NCI-H748 (cell line): ENCODE data around the gene TXK.

Experiments
- DNase-seq: peaks from one replicate; lab custom pipeline; 2025; ENCODE audit not compliant: unreplicated experiment; lab: John Stamatoyannopoulos, UW

TXK gene

GRCh38 chr4:48025005-48025404 is 109.0 kb downstream of the TXK start:
- no peak for DNase-seq

- no peak for DNase-seq
These were observed 109.5 kb downstream of the TXK start for GRCh38 chr4:48024522-48024921.

- no peak for DNase-seq
These were observed 111.8 kb downstream of the TXK start for GRCh38 chr4:48022192-48022799.

DNA sequence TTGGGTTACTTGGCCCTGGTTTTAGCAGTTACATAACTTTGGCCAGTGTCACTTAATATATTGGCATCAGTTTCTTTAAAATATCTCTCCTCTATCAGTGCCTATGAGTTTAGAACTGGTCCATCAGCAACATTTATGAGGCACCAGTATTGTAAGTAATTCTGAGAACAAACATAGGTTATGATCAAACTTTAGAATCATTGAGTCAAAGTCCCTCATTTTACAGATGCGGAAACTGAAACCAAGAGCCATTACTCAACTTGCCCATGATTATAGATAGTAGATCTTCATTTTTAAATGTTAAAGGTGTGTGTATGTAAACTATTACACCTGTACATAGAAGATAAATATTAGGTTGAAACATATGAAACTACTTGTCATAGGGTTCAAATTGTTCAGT is 113.0 kb downstream of the TXK start:
- no peak for DNase-seq

DNA sequence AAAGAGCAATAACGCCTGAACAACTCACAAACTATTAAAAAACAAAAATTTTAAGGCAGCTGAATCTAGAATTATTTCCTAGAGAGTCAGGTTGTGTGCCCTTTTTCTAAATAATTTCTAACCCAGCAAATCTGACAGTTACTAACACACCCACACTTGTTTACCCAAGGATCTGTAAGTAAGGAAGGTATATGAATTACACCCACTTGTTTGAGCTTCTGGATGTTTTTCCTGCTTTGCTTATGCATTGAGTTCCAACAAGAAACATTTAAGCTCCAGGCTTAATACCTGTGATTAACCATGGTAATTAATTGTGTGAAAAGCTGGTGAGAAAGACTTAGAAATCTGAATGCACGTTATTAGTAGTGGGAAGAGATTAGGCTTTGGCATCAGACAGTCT is 115.9 kb downstream of the TXK start:
- DNase-seq = no peak

DNA sequence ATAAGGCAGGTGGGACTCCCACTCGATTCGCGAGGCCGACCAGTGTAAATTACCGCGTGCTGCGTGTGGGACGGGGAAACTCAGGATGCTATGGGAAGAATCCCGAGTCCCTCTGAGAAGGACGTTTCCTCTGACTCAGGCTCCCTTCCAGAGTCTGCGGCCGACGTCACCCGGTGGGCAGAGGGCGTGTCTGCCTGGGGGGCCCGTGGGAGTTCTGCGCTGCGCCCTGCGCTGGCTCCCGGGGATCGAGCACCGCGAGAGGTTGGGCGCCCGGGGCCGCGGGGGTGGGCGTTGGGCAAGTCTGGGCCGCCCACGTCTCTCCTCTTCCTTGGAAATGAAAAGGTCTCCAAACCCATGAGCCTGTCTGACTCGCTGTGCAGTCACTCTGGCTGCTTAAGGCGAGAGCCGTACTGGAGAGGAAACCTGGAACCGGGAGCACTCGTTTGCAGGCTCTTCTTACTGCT is 116.9 kb downstream of the TXK start:
- DNase-seq = peak; percentile 24
